CD4-positive, alpha-beta T cell treated with Interleukin-4 for 1 hour (primary cell): ENCODE data around the gene PPP6R1.

Source experiments
- DNase-seq, 2 donors: peaks; one replicate each; pipeline ENCODE4 v3.0.0-alpha.2; 2020 to 2022

Gene PPP6R1

DNA sequence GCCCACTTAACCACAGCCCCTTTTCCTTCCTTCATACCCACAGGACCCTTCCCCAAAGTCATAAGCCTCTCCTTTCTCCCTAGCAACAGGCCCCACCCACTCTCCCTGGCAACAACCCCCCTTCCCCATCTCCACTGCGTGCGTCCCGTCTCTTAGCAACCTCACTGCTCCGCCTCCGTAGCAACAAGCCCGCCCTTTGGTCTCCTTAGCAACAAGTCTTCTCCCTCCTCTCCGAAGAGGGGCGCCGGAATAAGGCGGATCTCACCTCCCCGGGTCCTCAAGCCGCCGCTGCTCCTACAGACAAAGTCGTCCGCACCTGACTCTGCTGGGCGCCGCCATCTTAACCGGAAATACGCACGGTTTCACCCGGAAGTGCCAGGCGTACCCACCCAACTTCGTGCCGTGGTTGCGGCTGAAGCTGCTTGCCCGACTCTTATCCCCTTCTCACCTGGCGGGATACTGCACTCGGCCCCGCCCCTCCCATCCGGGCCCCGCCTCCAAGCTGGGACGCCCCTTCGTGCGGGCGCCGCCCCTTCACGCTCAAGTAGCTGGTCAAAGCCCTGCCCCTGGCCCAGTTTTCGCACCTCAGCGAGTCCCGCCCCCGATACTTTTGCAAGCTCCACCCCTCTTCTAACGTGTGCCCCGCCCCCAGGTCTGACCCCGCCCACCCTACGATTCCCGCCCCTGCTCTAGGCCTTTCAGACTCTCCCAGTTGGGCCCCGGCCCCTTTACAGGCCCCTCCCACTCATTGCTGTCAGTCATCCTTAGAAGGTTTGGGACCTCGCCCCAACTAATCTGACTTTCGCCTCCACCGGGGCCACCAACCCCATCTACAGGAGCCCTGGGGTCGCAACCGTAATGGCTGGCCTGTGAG lies 21.2 kb upstream of the PPP6R1 start, which contains the start of gene HSPBP1:
Gene HSPBP1, minus strand, starts transcription at position 341 of the 874 bp plus-strand sequence. CDS start 502 bp downstream, outside the sequence.
- peak; percentile 98 for DNase-seq

DNA sequence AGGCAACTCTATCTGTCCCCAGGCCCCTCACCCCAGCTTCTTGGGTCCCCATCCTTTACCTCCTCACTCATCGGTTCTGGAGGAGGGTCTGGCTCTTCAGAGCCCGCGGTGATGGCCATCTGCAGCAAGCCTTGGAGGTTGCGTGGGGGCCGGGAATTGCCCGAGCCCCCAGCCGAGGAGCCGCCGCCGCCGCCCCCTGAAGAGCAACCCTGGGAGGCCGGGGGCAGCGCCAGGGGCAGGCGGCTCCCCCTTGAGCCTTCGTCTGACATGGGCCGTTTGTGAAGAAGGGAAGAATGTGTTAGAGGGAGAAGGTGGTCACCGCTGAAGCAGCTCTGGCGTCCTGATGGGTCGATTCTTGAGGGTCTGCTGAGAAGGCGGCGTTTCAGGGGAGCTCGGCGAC lies 20.5 kb upstream of the PPP6R1 start:
- DNase-seq, result no peak

- DNase-seq, result no peak
Observed at GRCh38 chr19:55278391-55279135, 19.7 kb upstream of the PPP6R1 start.

DNA sequence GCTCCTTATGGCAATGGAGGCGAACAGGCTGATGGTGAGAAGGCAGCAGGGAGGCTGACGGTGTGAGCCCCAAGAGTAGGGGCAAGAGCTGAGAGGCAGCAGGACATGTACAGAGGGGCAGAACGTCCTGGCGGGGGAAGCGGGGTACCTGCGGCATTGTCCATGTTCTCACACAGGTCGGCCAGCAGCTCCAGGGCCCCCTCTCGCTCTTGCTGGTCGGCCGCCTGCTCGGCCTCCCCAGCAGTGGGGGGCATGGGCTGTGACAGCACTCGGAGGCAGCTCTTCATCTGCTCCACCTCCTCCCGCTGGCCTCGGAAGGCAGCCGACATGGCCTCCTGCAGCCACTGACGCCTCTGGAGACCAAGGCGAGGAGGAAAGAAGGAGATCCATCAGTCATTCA lies 18.7 kb upstream of the PPP6R1 start:
- DNase-seq, result no peak

- DNase-seq, result peak; percentile 38 to 45
Observed at GRCh38 chr19:55276720-55277430, 18.1 kb upstream of the PPP6R1 start.

DNA sequence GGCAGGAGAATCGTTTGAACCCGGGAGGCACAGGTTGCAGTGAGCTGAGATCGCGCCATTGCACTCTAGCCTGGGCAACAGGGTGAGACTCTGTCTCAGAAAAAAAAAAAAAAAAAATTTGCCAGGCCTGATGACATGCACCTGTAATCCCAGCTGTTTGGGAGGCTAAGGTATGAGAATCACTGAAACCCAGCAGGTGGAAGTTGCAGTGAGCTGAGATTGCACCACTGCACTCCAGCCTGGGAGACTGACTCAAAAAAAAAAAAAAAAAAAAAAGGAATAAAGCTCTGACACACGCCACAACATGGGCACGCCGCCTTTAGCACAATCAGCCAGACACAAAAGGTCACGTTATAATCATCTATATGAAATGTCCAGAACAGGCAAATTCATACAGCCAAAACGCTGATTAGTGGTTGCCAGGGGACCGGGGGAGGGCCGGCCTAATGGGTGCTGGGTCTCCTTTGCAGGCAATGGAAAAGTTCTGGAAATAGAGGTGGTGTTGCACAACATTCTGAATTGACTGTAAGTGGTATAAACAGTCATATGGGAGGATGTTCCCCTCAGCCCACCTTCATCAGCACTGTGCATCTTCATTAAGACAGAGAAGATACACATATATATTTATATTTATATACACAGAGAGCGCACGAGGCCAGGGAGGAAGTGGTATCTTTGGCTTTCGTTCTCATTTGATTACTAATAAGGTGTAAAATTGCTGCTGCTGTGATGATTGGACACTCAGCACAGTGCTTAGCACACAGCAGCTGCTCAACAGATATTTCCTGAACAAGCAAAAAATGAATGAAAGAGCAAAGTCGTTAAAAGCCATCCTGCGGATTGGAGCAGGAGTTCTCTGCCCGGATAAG lies 17.3 kb upstream of the PPP6R1 start:
- DNase-seq, result peak; percentile 36 to 60

GRCh38 chr19:55273978-55274707 lies 15.3 kb upstream of the PPP6R1 start:
- no peak for DNase-seq

DNA sequence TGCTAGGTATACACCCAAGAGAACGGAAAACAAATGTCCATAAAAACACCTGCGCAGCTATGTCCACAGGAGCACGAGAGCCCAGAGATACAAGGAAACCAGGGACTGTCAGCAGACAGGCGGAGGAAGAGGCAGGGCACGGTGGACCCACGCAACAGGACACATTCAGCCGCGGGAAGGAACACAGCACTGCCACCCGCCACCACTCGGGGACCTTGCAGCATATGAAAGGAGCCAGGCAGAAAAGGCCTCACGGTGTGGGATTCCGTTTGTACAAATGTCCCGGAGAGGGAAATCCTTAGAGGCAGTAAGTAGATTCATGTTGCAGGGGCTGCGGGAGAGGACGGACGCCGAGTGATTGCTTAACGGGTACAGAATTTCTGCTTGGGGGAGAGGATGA lies 13.3 kb upstream of the PPP6R1 start:
- DNase-seq, result no peak

- DNase-seq, result no peak
Observed at GRCh38 chr19:55270172-55270942, 11.5 kb upstream of the PPP6R1 start.

GRCh38 chr19:55269299-55269698 lies 10.5 kb upstream of the PPP6R1 start:
- no peak for DNase-seq

GRCh38 chr19:55266840-55267239 lies 8.0 kb upstream of the PPP6R1 start:
- DNase-seq, result no peak

DNA sequence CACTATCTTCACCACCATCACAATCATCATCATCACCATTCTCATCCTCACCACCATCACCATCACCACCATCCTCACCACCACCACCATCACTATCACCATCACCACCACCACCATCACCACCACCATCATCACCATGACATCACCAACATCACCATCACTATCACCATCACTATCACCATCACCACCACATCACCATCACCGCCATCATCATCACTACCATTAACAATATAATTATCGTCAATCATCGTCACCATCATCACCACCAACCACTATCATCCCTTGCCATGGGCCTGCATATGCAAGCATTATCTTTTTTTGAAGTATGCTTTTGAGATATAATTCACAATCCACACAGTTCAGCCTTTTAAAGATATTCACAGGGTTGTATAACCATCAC lies 7.6 kb upstream of the PPP6R1 start:
- no peak for DNase-seq

GRCh38 chr19:55265723-55266386 lies 7.0 kb upstream of the PPP6R1 start:
- DNase-seq, result no peak

DNA sequence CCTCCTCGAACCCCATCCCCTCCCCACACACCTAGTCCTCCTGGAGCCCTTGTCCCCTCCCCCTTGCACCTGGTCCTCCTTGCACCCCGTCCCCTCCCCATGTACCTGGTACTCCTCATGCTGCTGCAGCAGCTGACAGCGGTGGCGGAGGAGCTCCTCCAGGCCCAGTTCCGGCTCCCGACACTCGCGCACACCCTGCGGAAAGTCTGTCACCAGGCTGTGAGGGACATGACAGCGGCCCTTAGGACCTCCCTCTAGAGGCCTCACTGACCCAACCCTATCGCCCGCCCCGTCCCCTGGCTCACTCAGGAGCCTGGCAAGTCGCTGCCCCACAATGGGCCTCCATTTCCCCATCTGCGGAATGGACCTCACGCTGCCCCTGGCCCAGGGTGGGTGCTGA lies 6.4 kb upstream of the PPP6R1 start:
- no peak for DNase-seq

DNA sequence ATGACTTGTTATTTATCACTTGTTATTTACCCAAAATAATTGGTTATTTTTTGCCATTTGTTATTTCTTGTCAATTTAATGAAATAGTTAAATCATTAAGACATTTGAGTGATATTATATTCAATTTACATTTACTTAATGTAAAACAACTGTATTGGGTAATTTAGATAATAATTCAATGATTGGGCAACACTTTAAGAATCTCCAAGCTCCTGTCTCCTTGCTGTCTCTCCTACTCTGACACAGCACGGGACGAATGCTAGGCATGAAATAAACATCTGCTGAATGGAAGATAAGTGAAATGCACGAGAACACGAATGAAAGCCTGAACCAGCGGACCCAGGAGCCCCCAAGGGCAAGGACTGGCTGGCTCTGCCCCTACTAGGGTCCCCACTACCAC lies 5.7 kb upstream of the PPP6R1 start:
- no peak for DNase-seq

DNA sequence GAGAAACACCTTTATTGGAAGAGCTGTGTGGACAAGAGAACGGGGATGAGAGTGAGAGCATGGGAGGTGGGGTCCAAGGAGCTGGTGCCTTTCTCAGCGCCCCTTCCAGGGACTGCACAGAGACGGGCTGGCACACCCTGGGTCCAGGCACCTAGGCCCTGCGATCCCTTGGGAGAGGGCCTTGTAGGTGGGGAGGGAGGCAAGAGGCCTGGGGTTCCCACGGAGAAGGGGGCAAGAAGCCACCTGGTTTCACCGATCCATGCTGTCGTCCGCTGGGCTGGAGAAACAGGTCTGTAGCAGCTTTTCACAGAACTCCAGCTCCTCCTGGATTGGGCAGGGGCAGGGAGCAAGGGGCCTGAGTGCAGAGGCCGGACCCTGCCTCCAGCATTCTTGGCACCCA lies 3.5 kb upstream of the PPP6R1 start:
- no peak for DNase-seq

DNA sequence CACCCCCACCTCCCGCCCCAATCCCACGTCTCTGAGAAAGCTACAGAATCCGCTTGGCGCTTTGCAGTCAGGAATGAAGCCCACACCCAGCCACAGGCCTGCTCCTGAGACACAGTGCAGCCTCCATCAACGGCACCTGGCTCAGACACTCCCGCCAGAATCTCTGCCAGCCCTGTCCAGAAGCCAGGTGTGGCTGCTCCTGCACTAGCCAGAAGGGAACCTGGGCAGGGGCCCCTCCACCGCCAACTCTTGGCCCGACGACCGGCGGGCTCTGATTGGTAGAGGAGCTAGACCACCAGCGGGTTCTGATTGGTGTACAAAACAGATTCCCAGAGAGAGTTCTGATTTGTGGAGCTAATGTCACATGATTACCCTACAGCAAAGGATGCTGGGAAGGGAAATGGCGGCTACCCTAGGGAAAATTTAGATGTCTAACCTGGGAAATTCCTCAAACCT lies 2.9 kb upstream of the PPP6R1 start:
- DNase-seq, result no peak

GRCh38 chr19:55259540-55260210 lies 858 bp upstream of the PPP6R1 start:
- DNase-seq, result no peak

DNA sequence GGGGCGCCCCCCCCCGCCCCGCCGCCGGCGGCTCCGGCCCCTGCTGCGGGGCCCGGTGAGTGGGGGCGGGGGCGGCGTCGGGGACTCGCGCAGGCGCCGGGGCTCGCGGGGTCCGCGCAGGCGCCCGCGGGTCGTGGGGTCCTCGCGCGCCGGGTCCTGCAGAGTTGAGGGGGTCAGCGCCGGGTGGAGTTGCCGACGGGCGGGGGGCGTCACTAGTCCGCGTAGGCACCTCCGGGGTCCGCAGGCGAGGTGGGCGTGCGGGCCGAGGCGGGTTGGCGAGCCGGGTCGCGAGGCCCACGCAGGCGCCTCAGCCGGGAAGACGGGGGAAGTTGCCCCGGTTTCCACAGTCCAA lies 365 bp downstream of the PPP6R1 start:
- DNase-seq, result peak; percentile 40 to 57
